ENCODE data around the gene DENND6B. TPM values are rescaled to one million over a fixed set of nuclear protein-coding genes. Genes with fewer than 3 reads are reported as not detected.

DENND6B gene
- total RNA-seq, 1 experiment from 2014 or later = 11.0 TPM

DNA sequence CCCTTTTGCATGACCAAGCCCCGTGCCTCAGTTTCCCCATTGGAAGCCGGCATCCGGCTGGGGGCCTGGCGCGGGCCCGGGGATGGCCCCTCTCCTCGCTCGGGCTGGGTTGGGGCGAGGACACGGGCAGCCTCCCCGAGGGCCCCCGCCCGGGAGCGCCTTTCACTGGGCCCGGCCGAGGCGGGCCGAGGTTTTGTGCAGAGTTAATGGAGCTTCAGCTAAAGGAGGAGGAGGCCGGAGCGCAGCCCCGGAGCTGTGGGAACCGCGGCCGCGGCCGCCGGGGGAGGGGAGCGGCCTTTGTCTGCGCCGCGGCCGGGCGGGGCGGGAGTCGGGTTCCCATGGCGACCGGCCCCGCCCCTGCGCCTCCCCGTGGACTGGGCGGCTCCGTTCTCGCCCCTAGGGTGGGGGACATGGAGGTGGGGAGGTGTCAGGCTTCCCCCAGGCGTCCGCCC is 55.3 kb downstream of the DENND6B start:
- H3K27ac ChIP-seq (ENCODE audit: low read depth, low read length) = peak overlapping the region; percentile 42; the same call in 1 of the 2 replicates
- DNase-seq (ENCODE audit: low read depth, low spot score) = no peak
- RAD21 ChIA-PET (ENCODE audit: low non-redundant PET in 1 of 2, low total read pairs in 2 of 2, uncharacterized antibody in 2 of 2, unreplicated experiment in 2 of 2) = no interaction called here

More for the DNA sequence above, 55.3 kb downstream of the DENND6B start:
- Histone ChIP-seq H4K20me1 (ENCODE audit: insufficient read depth) (no peaks in the 10 kb centered on the region), H3K9me2 (ENCODE audit: insufficient read depth) (no peaks in the 10 kb centered on the region), H3K79me2 (ENCODE audit: insufficient read depth, low read length) (no peaks in the 10 kb centered on the region; the same call in 1 of the 2 replicates), H3K9me3 (ENCODE audit: control insufficient read depth in 1 of 2, insufficient read depth in 1 of 2, low read depth in 1 of 2, low read length in 2 of 2) (peaks cover 4 to 9% of the 10 kb centered on the region in 2 experiments; a peak in 2 of 4 replicates), H3K36me3 (ENCODE audit: control insufficient read depth in 1 of 2, insufficient read depth in 2 of 2, low read length in 2 of 2) (peaks cover 4 to 17% of the 10 kb centered on the region in 2 experiments), H2AFZ (ENCODE audit: low read depth, low read length, poor library complexity, severe bottlenecking) (no peak overlapping the region), H3K4me1 (ENCODE audit: control insufficient read depth in 1 of 2, insufficient read depth in 2 of 2, low read length in 2 of 2) (peaks cover 27 to 55% of the 10 kb centered on the region in 2 experiments), H3K4me3 (replicated peaks in 1 of 2; ENCODE audit: low read depth in 1 of 2, low read length in 2 of 2) (peak overlapping the region; percentile 55 to 65; a peak in 3 of 4 replicates), H3K9ac (ENCODE audit: low read length) (no peak overlapping the region), H3K4me2 (ENCODE audit: low read length) (peak overlapping the region; percentile 97), H3K27me3 (ENCODE audit: insufficient read depth, low read length) (no peaks in the 10 kb centered on the region)
- ATAC-seq = peak; percentile 52
- ChIA-PET CTCF (interaction anchor here (1.6 kb wide), 1 partner anchor 21 kb away, joined by 4 read pairs; the partner anchor contains the start of gene HDAC10), POLR2A (interaction anchor here (0.6 to 2.3 kb wide), 2 partner anchors 9 to 21 kb away, joined by 4 to 7 read pairs; partner anchors contain the start of gene HDAC10)
- intact Hi-C loops (cut with micrococcal nuclease) = no loop called here
- BruUV-seq (replicated peaks) = no TSS peak
- TF ChIP-seq EZH2phosphoT487 (IDR thresholded peaks at IDR 0.05; ENCODE audit: borderline replicate concordance) (no peak), TCF7L2 (IDR thresholded peaks at IDR 0.05; ENCODE audit: borderline replicate concordance, extremely low read depth, insufficient read depth, insufficient read length) (peak; percentile 71)
- TF ChIP-seq, protein P1, sequence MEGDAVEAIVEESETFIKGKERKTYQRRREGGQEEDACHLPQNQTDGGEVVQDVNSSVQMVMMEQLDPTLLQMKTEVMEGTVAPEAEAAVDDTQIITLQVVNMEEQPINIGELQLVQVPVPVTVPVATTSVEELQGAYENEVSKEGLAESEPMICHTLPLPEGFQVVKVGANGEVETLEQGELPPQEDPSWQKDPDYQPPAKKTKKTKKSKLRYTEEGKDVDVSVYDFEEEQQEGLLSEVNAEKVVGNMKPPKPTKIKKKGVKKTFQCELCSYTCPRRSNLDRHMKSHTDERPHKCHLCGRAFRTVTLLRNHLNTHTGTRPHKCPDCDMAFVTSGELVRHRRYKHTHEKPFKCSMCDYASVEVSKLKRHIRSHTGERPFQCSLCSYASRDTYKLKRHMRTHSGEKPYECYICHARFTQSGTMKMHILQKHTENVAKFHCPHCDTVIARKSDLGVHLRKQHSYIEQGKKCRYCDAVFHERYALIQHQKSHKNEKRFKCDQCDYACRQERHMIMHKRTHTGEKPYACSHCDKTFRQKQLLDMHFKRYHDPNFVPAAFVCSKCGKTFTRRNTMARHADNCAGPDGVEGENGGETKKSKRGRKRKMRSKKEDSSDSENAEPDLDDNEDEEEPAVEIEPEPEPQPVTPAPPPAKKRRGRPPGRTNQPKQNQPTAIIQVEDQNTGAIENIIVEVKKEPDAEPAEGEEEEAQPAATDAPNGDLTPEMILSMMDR (IDR thresholded peaks at IDR 0.05 in 2 of 3, conservative IDR thresholded peaks at IDR 0.05 in 1 of 3; ENCODE audit: borderline replicate concordance in 1 of 3, insufficient read depth in 1 of 3, low read depth in 2 of 3, low read length in 2 of 3) = 0 out of 6 replicates have a peak, but pooled peaks of 1 of the 3 experiments have one; percentile 13
